ENCODE measurements around the gene RCL1.

DNA sequence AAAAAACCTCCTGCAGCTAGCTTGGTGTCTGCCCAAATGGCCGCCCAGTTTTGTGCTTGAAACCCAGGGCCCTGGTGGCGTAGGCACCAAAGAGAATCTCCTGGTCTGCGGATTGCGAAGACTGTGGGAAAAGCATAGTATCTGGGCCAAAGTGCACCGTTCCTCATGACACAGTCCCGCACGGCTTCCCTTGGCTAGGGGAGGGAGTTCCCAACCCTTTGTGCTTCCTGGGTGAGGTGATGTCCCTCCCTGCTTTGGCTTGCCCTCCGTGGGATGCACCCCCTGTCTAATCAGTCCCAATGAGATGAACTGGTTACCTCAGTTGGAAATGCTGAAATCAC is 109.4 kb downstream of the RCL1 start:
- TF ChIP-seq, protein P1, sequence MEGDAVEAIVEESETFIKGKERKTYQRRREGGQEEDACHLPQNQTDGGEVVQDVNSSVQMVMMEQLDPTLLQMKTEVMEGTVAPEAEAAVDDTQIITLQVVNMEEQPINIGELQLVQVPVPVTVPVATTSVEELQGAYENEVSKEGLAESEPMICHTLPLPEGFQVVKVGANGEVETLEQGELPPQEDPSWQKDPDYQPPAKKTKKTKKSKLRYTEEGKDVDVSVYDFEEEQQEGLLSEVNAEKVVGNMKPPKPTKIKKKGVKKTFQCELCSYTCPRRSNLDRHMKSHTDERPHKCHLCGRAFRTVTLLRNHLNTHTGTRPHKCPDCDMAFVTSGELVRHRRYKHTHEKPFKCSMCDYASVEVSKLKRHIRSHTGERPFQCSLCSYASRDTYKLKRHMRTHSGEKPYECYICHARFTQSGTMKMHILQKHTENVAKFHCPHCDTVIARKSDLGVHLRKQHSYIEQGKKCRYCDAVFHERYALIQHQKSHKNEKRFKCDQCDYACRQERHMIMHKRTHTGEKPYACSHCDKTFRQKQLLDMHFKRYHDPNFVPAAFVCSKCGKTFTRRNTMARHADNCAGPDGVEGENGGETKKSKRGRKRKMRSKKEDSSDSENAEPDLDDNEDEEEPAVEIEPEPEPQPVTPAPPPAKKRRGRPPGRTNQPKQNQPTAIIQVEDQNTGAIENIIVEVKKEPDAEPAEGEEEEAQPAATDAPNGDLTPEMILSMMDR (IDR thresholded peaks at IDR 0.05; ENCODE audit: low read length) = no peak
- TF ChIP-seq EZH2 (optimal IDR thresholded peaks at IDR 0.05; ENCODE audit: low read depth, low read length) = no peak
